ENCODE measurements around the gene CES2.

- TF ChIP-seq, protein P1, sequence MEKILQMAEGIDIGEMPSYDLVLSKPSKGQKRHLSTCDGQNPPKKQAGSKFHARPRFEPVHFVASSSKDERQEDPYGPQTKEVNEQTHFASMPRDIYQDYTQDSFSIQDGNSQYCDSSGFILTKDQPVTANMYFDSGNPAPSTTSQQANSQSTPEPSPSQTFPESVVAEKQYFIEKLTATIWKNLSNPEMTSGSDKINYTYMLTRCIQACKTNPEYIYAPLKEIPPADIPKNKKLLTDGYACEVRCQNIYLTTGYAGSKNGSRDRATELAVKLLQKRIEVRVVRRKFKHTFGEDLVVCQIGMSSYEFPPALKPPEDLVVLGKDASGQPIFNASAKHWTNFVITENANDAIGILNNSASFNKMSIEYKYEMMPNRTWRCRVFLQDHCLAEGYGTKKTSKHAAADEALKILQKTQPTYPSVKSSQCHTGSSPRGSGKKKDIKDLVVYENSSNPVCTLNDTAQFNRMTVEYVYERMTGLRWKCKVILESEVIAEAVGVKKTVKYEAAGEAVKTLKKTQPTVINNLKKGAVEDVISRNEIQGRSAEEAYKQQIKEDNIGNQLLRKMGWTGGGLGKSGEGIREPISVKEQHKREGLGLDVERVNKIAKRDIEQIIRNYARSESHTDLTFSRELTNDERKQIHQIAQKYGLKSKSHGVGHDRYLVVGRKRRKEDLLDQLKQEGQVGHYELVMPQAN (conservative IDR thresholded peaks at IDR 0.05): no peak
- TF ChIP-seq SIX5 (IDR thresholded peaks at IDR 0.05; ENCODE audit: low read depth, low read length, severe bottlenecking) (no peak), CHD2 (IDR thresholded peaks at IDR 0.05; ENCODE audit: borderline replicate concordance, low read depth, low read length) (no peak), USF1 (IDR thresholded peaks at IDR 0.05; ENCODE audit: borderline replicate concordance, extremely low read length, insufficient read depth, low read depth, low read length) (no peak), CREB1 (IDR thresholded peaks at IDR 0.05; ENCODE audit: low read depth) (no peak), SPI1 (IDR thresholded peaks at IDR 0.05; ENCODE audit: borderline replicate concordance, insufficient read depth, low read depth, low read length) (no peak), EP300 (IDR thresholded peaks at IDR 0.05; ENCODE audit: borderline replicate concordance in 1 of 2, control insufficient read depth in 1 of 2, low read depth in 2 of 2, low read length in 2 of 2) (no peak), ZZZ3 (IDR thresholded peaks at IDR 0.05; ENCODE audit: control insufficient read depth, insufficient read length, low read depth) (no peak), SREBF1 (IDR thresholded peaks at IDR 0.05; ENCODE audit: low read length) (no peak)
- TF ChIP-seq, protein P2, sequence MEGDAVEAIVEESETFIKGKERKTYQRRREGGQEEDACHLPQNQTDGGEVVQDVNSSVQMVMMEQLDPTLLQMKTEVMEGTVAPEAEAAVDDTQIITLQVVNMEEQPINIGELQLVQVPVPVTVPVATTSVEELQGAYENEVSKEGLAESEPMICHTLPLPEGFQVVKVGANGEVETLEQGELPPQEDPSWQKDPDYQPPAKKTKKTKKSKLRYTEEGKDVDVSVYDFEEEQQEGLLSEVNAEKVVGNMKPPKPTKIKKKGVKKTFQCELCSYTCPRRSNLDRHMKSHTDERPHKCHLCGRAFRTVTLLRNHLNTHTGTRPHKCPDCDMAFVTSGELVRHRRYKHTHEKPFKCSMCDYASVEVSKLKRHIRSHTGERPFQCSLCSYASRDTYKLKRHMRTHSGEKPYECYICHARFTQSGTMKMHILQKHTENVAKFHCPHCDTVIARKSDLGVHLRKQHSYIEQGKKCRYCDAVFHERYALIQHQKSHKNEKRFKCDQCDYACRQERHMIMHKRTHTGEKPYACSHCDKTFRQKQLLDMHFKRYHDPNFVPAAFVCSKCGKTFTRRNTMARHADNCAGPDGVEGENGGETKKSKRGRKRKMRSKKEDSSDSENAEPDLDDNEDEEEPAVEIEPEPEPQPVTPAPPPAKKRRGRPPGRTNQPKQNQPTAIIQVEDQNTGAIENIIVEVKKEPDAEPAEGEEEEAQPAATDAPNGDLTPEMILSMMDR (IDR thresholded peaks at IDR 0.05 in 2 of 3, conservative IDR thresholded peaks at IDR 0.05 in 1 of 3; ENCODE audit: control insufficient read depth in 2 of 3, extremely low read depth in 1 of 3, insufficient read depth in 1 of 3, low read depth in 3 of 3, low read length in 3 of 3): no peak
Measured at GRCh38 chr16:66968847-66969246, 33.5 kb downstream of the CES2 start.
